Measurements from ENCODE around the gene NOTUM.
"Not testable (repeated sequence)": the region's sequence is repeated elsewhere in the genome, so short reads cannot be mapped to it uniquely, and the experiment has no call there.

The NOTUM gene

GRCh38 chr17:81957691-81958432, 3.1 kb downstream of the NOTUM start:
- no peak for DNase-seq (ENCODE audit: low read depth)

- no peak for DNase-seq (ENCODE audit: low read depth)
Observed at GRCh38 chr17:81956607-81957589, 4.1 kb downstream of the NOTUM start.

GRCh38 chr17:81955756-81956544, 5.0 kb downstream of the NOTUM start:
- DNase-seq (ENCODE audit: low read depth) = no peak

GRCh38 chr17:81955058-81955681, 5.8 kb downstream of the NOTUM start:
- no peak for DNase-seq (ENCODE audit: low read depth)

GRCh38 chr17:81954131-81955057, 6.6 kb downstream of the NOTUM start:
- DNase-seq (ENCODE audit: low read depth) = no peak

GRCh38 chr17:81953443-81953842, 7.5 kb downstream of the NOTUM start:
- not testable (repeated sequence) for DNase-seq (ENCODE audit: low read depth)

- DNase-seq (ENCODE audit: low read depth) = no peak
Observed at GRCh38 chr17:81952792-81953228, 8.2 kb downstream of the NOTUM start.

GRCh38 chr17:81951785-81952684, 9.0 kb downstream of the NOTUM start:
- DNase-seq (ENCODE audit: low read depth) = no peak

GRCh38 chr17:81950501-81950900, 10.5 kb downstream of the NOTUM start:
- no peak for DNase-seq (ENCODE audit: low read depth)

- DNase-seq (ENCODE audit: low read depth) = no peak
Observed at GRCh38 chr17:81948635-81949378, 12.2 kb downstream of the NOTUM start.

GRCh38 chr17:81947189-81947588, 13.8 kb downstream of the NOTUM start, which contains the start of gene MYADML2:
Gene MYADML2 (minus strand): TSS chr17:81947233. CDS start chr17:81941741, 5,492 bp downstream.
- no peak for DNase-seq (ENCODE audit: low read depth)

- no peak for DNase-seq (ENCODE audit: low read depth)
Observed at GRCh38 chr17:81944858-81945257, 16.1 kb downstream of the NOTUM start.

- no peak for DNase-seq (ENCODE audit: low read depth)
Observed at GRCh38 chr17:81942167-81942553, 18.8 kb downstream of the NOTUM start.

GRCh38 chr17:81941484-81942166, 19.4 kb downstream of the NOTUM start:
- no peak for DNase-seq (ENCODE audit: low read depth)

GRCh38 chr17:81940538-81941483, 20.2 kb downstream of the NOTUM start:
- DNase-seq (ENCODE audit: low read depth) = no peak

- DNase-seq (ENCODE audit: low read depth) = no peak
Observed at GRCh38 chr17:81939881-81940385, 21.1 kb downstream of the NOTUM start.

- no peak for DNase-seq (ENCODE audit: low read depth)
Observed at GRCh38 chr17:81939218-81939617, 21.8 kb downstream of the NOTUM start.

All from CMK (cell line).